ENCODE results near the gene CMPK2. TPM values are rescaled to one million over a fixed set of nuclear protein-coding genes. Genes with fewer than 3 reads are reported as not detected.

Gene CMPK2
- total RNA-seq, 1 donor, result 1.9 TPM

DNA sequence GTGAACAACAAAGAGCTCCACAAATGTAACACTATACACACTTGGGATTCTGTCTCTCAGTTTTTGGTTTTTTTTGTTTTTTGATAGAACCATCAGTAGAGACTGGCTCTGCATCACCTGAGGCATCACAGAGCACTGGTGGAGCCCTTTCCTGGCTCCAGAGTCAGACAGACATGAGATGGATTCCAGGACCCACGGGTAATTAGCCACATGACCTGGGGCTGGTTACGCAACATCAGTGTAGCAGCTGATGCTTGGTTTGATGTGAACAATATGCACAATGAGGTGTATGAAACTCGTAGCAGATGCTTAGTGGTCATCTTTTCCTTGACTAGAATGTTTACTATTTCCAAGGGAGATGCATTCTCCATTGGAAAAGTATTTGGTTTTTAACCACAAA lies 40.7 kb downstream of the CMPK2 start:
- TF ChIP-seq, protein P1, sequence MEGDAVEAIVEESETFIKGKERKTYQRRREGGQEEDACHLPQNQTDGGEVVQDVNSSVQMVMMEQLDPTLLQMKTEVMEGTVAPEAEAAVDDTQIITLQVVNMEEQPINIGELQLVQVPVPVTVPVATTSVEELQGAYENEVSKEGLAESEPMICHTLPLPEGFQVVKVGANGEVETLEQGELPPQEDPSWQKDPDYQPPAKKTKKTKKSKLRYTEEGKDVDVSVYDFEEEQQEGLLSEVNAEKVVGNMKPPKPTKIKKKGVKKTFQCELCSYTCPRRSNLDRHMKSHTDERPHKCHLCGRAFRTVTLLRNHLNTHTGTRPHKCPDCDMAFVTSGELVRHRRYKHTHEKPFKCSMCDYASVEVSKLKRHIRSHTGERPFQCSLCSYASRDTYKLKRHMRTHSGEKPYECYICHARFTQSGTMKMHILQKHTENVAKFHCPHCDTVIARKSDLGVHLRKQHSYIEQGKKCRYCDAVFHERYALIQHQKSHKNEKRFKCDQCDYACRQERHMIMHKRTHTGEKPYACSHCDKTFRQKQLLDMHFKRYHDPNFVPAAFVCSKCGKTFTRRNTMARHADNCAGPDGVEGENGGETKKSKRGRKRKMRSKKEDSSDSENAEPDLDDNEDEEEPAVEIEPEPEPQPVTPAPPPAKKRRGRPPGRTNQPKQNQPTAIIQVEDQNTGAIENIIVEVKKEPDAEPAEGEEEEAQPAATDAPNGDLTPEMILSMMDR (IDR thresholded peaks at IDR 0.05; ENCODE audit: insufficient read depth, low read length), result no peak

DNA sequence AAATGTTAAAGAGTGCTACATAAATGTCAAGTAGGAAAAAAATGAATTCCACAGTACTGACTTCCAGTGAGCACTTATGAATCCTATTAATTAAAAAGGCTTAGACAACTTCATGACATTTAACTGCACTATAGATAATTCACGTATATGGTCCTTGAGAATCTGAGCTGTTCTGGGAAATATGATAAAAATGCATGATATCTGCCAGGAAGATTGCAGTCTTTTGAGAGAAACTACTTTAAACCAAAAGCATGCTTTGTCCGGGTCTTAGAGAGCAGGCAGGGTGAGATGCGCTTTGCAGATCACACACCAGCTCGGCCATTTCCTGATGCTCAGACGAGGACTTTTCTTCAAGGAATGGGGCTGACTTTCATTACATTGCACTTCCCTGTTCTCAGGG lies 42.6 kb downstream of the CMPK2 start:
- TF ChIP-seq, protein P1 (IDR thresholded peaks at IDR 0.05; ENCODE audit: insufficient read depth, low read length), result no peak
- DNase-seq (ENCODE audit: low read depth), result peak; percentile 55

More for the DNA sequence above, 40.7 kb downstream of the CMPK2 start:
- no peak overlapping the region for H3K4me3 ChIP-seq (ENCODE audit: low read depth, low read length)
- DNase-seq (ENCODE audit: low read depth), result peak; percentile 61

DNA sequence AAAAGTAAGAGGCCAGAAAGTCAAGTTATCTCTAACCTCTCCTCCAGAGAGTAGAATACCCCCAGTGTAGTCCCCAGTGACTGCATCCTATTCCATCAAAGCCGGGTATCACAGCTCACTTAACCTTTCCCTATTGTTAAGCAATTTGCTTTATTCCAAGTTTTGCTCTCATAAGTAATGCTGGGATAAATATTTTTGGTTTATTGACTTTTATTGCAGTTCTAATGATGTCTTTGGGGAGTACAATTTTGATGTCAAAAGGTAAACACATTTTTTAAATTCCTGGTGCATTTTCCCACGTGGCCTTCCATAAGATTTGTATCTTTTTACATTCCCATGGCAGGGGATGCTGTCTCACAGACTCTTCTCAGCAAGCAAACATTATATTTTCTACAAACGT lies 43.3 kb downstream of the CMPK2 start:
- no peak for DNase-seq (ENCODE audit: low read depth)
- TF ChIP-seq, protein P1 (IDR thresholded peaks at IDR 0.05; ENCODE audit: insufficient read depth, low read length), result no peak
- H3K4me3 ChIP-seq (ENCODE audit: low read depth, low read length), result no peak overlapping the region

More for the DNA sequence above, 42.6 kb downstream of the CMPK2 start:
- no peak overlapping the region for H3K4me3 ChIP-seq (ENCODE audit: low read depth, low read length)

DNA sequence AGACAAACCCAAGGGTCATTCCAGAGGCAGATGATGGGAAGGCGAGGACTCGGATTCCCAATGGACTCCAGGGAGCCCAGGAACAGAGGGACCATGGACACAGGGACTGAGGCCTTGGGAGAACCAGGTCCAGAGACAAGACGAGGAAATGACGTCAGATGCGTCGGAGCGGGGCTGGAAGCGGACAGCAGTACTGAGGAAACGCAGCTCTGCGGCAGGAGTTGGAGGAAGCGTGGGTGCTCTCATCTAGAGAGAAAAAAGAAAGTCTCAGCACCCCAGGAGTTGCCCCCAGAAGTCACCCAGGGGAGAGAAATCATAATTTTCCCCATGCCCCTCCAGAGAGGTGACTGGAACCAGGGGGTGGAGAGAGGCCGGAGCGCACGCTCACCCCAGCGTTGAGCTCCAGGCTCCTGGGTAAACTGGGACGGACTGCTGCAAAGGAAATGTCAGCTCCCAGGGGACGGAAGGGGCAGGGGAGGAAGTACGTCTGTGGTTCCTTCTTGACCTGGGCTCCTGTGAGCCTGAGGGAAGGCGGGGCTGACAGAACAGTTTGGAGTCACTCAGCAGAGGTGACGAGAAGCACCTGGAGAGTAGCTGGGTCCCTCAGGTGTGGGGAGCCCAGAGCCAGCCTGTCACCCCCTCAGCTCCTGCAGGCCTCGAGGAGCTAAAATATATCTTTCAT lies 44.7 kb downstream of the CMPK2 start:
- H3K4me3 ChIP-seq (ENCODE audit: low read depth, low read length), result no peak overlapping the region
- DNase-seq (ENCODE audit: low read depth), result no peak

DNA sequence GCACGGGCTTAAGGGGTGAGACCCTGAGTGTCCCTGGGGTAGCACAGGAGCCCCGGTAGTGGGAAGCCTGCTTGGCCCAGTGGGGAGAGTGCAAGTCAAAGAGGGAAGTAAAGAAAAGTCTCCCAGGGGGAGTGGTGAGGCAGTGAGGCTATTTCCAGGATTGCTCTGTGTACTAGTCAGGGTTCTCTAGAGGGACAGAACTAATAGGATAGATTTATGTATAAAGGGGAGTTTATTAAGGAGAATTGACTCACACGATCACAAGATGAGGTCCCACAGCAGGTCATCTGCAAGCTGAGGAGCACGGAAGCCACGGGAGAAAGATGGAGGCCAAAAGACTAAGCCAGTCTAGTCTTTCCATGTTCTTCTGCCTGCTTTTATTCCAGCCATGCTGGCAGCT lies 45.5 kb downstream of the CMPK2 start:
- TF ChIP-seq, protein P1 (IDR thresholded peaks at IDR 0.05; ENCODE audit: insufficient read depth, low read length), result no peak
- no peak for DNase-seq (ENCODE audit: low read depth)
- H3K4me3 ChIP-seq (ENCODE audit: low read depth, low read length), result no peak overlapping the region

More for the DNA sequence above, 44.7 kb downstream of the CMPK2 start:
- TF ChIP-seq, protein P1 (IDR thresholded peaks at IDR 0.05; ENCODE audit: insufficient read depth, low read length), result no peak

DNA sequence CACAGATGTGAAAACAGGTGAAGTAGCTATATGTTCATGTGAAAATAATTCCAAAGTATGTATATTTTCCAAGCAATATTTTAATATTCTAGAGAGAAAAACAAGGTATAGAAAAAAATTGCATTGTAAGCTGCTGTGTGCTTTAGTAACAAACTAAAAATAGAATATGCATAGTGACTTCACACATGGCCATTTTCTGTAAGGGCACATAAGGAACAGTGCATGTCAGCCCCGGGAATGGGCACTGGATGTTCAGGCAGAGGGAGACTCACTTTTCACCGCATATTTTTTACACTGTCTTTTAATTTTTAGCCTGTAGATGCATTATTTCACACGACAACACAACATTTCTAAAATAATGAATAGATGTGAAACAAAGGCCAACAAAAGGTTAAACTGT lies 46.0 kb downstream of the CMPK2 start:
- no peak for DNase-seq (ENCODE audit: low read depth)
- TF ChIP-seq, protein P1 (IDR thresholded peaks at IDR 0.05; ENCODE audit: insufficient read depth, low read length), result no peak
- no peak overlapping the region for H3K4me3 ChIP-seq (ENCODE audit: low read depth, low read length)

DNA sequence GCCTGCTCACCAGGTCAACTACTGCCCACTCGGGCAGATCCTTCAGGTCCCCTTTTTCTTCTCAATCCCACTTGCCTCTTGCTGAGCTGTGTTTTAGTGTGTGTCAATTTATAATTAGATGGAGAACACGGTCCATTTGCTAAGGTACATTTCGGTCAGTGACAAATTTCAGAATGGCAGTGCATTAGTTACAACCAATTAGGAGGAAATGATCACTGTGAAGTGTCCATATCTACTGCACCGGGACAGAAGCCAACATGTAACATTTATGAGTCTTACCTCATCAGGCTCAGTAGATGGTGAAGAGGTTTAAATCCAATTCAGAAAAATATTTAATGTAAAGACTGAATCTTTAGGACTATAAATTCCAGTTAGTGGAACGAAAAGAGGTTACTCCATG lies 47.7 kb downstream of the CMPK2 start:
- TF ChIP-seq, protein P1 (IDR thresholded peaks at IDR 0.05; ENCODE audit: insufficient read depth, low read length), result no peak
- no peak overlapping the region for H3K4me3 ChIP-seq (ENCODE audit: low read depth, low read length)
- no peak for DNase-seq (ENCODE audit: low read depth)

All from fibroblast of the aortic adventitia (primary cell).